Transverse colon (tissue), 4 donors: ENCODE results near the gene KNDC1. TPM values are rescaled to one million over a fixed set of nuclear protein-coding genes. Genes with fewer than 3 reads are reported as not detected.
A peak's percentile ranks its signal among the peaks of the same experiment; 100 is the strongest.

Experiments used
- DNase-seq: peaks from one replicate; pipeline ENCODE4 v3.0.0-alpha.2; 2019
- H3K27ac ChIP-seq, 4 donors: fragments of 200-600 bp; sonication (generic); 2 replicates each; pipeline ENCODE4 v1.5.1; 2016 to 2018; ENCODE audit warnings: inconsistent platforms in 4 of 4
- H3K27me3 ChIP-seq: fragments of 200-600 bp; sonication (generic); 2 replicates; pipeline ENCODE4 v1.5.1; 2017; ENCODE audit warnings: inconsistent platforms
- H3K36me3 ChIP-seq, 4 donors: fragments of 200-600 bp; sonication (generic); 2 replicates each; pipeline ENCODE4 v1.5.1; 2017 to 2019; ENCODE audit warnings: inconsistent platforms in 4 of 4
- H3K4me1 ChIP-seq, 4 donors: fragments of 200-600 bp; sonication (generic); 2 replicates each; pipeline ENCODE4 v1.5.1; 2017 to 2020; ENCODE audit warnings: inconsistent platforms in 4 of 4
- H3K4me3 ChIP-seq, 4 donors: fragments of 200-600 bp; sonication (generic); 1 replicate in 1 of 4; 2 replicates in 3 of 4; pipeline versions ENCODE4 v1.5.1 to v1.6.1; 2017 to 2019; ENCODE audit warnings: inconsistent platforms in 4 of 4
- H3K9me3 ChIP-seq, 2 donors: fragments of 200-600 bp; sonication (generic); 2 replicates each; pipeline ENCODE4 v1.5.1; 2017 to 2019; ENCODE audit warnings: inconsistent platforms in 2 of 2
- EP300 ChIP-seq: sonication (generic); formaldehyde crosslinking; IDR thresholded peaks from one replicate; pipeline ENCODE4 v1.6.1; 2017; ENCODE audit warnings: antibody characterized with exemption, low read depth
- POLR2A ChIP-seq: fragments of 450-650 bp; IDR thresholded peaks from one replicate; pipeline ENCODE4 v1.6.1; 2016; ENCODE audit warnings: antibody characterized with exemption, mild to moderate bottlenecking, moderate library complexity
- POLR2AphosphoS5 ChIP-seq, 3 donors: sonication (generic); formaldehyde crosslinking; IDR thresholded peaks; one replicate each; pipeline ENCODE4 v1.6.1; 2016; ENCODE audit warnings: antibody characterized with exemption in 3 of 3
- WGBS, 2 donors: methylation state at CpG; one replicate each; pipeline ENCODE4 v1.1.5; 2018; ENCODE audit warnings: low coverage in 1 of 2; 5-methylcytosine and 5-hydroxymethylcytosine counted together
- in situ Hi-C, 4 donors: fragments of 200-750 bp; cut with MboI; loops; one replicate each; pipeline versions ENCODE4 v1.15.0 to v1.15.1; 2017; ENCODE audit warnings: low sequenced_read_pairs in 3 of 4, low pct_ligation_motif_present in 1 of 4, low pct_unique_long_range_greater_than_20kb in 1 of 4
- intact Hi-C: fragments of 100-400 bp; cut with DNase I; formaldehyde crosslinking; loops from one replicate; pipeline ENCODE4 v1.15.1; 2023; ENCODE audit warnings: low total_unique reads
- total RNA-seq, 4 donors: library from RNA; depleted of rRNA; stranded (reverse); fragments of >200 nt; gene quantifications; one replicate each; pipeline ENCODE4 v1.1.0, GENCODE V29; 2016
- TF ChIP-seq, protein P1 (sequence below), 5 experiments: fragments of 200-600 bp in 3 of 5; fragments of 450-650 bp in 2 of 5; sonication (generic) in 3 of 5; IDR thresholded peaks; 1 replicate in 2 of 5; 2 replicates in 3 of 5; pipeline ENCODE4 v1.5.1; 2016 to 2017; ENCODE audit warnings: antibody characterized with exemption in 5 of 5, inconsistent platforms in 3 of 5, mild to moderate bottlenecking in 2 of 5, moderate library complexity in 1 of 5

The KNDC1 gene
- total RNA-seq, 4 donors from 2014 or later = 0.14 to 1.2 TPM; not detected in 2

DNA sequence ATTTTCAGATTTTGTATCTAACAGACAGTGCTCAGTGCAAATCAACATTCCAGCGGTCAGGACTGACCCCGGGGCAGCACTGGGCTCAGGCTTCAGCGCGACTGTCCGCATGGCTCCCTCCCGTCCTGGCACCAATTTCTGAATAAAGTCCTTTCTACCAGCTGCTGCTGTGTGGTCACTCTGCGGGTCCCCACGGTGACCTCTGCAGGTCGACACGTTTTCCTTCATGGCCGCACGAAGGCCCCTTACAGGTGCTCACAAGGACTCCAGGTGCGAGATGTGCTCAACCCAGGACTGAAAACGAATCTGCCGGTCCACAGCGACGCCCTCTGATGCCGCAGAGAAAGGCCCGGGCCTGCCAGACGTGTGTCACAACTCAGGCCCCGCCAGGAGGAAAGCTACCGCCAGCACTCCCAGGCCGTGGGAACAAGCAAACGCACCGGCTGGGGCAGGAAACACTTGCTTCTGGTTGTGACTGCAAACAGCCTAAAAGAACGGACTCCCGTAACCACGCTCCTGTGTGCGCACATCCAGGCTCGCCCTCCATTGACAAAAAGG is 66.3 kb downstream of the KNDC1 start:
- WGBS, 2 donors = 56 to 91% methylated on average over 5 to 30 of the region's 30 CpGs
- Histone ChIP-seq H3K4me1 (peaks cover 0 to 9% (median 4%) of the 10 kb centered on the region in 4 donors), H3K9me3 (no peaks in the 10 kb centered on the region), H3K36me3 (no peaks in the 10 kb centered on the region), H3K27me3 (peaks cover 54% of the 10 kb centered on the region), H3K4me3 (no peak overlapping the region), H3K27ac (no peak overlapping the region)
- no peak for TF ChIP-seq POLR2A
- TF ChIP-seq, protein P1, sequence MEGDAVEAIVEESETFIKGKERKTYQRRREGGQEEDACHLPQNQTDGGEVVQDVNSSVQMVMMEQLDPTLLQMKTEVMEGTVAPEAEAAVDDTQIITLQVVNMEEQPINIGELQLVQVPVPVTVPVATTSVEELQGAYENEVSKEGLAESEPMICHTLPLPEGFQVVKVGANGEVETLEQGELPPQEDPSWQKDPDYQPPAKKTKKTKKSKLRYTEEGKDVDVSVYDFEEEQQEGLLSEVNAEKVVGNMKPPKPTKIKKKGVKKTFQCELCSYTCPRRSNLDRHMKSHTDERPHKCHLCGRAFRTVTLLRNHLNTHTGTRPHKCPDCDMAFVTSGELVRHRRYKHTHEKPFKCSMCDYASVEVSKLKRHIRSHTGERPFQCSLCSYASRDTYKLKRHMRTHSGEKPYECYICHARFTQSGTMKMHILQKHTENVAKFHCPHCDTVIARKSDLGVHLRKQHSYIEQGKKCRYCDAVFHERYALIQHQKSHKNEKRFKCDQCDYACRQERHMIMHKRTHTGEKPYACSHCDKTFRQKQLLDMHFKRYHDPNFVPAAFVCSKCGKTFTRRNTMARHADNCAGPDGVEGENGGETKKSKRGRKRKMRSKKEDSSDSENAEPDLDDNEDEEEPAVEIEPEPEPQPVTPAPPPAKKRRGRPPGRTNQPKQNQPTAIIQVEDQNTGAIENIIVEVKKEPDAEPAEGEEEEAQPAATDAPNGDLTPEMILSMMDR (IDR thresholded peaks at IDR 0.05) = no peak
- TF ChIP-seq EP300 = no peak
- TF ChIP-seq POLR2AphosphoS5 (IDR thresholded peaks at IDR 0.05) = no peak
- DNase-seq = no peak
- intact Hi-C loops = no loop called here
- in situ Hi-C loops = no loop called here

DNA sequence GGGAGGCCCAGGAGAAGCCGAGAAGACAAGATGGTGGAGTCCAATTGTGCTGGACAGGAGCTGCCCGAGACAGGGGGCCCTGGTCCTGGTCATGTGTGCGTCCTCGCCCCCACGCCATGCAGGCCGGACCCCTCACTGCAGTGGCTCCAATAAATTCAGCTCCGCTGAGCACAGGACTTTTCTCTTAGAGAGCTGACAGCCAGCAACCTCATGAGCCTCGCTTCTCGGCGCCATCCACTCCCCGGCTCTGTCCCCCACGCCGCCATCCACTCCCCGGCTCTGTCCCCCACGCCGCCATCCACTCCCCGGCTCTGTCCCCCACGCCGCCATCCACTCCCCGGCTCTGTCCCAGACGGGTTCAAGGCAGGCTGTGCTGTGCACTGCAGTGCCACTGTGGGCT is 67.2 kb downstream of the KNDC1 start:
- H3K27me3 ChIP-seq = peaks cover 63% of the 10 kb centered on the region

DNA sequence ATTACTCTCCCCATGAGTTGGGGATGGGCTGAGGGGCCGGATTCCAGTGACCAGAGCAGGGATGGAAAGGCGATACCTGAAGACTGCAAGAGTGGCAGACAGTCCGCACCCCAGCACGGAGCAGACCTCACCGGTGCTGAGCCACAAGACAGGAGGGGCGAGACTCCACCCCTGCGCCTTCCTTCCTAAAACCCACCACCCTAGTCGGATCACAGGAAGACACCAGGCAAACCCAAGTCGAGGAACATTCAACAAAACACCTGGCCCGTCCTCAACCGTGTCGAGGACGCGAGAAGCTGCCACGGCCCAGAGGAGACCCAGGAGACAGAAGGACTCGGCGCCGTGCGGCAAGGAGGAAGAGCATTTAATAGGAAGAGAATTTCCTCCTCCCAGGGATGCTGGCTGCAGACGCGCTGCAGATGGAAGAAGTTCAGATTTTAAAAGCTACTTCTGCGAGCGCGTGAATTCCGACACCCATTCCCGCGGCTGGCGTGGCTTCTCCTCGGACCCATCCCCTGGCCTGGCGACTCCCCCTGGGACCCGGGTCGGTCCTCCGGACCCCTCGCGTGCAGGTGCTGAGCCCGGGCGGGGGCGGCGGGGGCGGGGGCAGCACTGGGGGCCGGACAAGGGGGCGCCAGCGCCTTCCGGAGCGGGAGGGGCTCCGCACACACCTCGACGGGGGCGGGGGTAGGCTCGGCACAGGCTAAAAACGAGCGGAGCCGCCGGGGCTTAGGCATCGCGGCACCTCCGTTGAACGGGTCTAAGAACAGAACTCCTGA is 69.4 kb downstream of the KNDC1 start:
- no peak overlapping the region for H3K4me3 ChIP-seq
- peaks cover 85% of the 10 kb centered on the region for H3K27me3 ChIP-seq
- H3K9me3 ChIP-seq = no peaks in the 10 kb centered on the region
- in situ Hi-C loops = no loop called here
- H3K4me1 ChIP-seq = peaks cover 0 to 9% (median 4%) of the 10 kb centered on the region in 4 donors
- no peak for DNase-seq
- H3K27ac ChIP-seq = no peak overlapping the region
- 17 to 24% methylated on average over 10 to 33 of the region's 58 CpGs for WGBS, 2 donors
- intact Hi-C loops = no loop called here
- TF ChIP-seq POLR2A (no peak), EP300 (no peak), POLR2AphosphoS5 (IDR thresholded peaks at IDR 0.05) (no peak)
- TF ChIP-seq, protein P1 (IDR thresholded peaks at IDR 0.05) = no peak
- no peaks in the 10 kb centered on the region for H3K36me3 ChIP-seq

More for the DNA sequence above, 67.2 kb downstream of the KNDC1 start:
- Histone ChIP-seq H3K4me1 (peaks cover 0 to 9% (median 4%) of the 10 kb centered on the region in 4 donors), H3K9me3 (no peaks in the 10 kb centered on the region), H3K4me3 (no peak overlapping the region), H3K27ac (no peak overlapping the region), H3K36me3 (no peaks in the 10 kb centered on the region)
- TF ChIP-seq, protein P1 (IDR thresholded peaks at IDR 0.05) = no peak
- TF ChIP-seq POLR2AphosphoS5 (IDR thresholded peaks at IDR 0.05) (no peak), EP300 (no peak), POLR2A (no peak)
- DNase-seq = no peak
- in situ Hi-C loops (no loop called here), intact Hi-C loops (no loop called here)
- 87% methylated on average over 21 of the region's 21 CpGs; no CpG with 5 or more reads in 1 of the 2 donors for WGBS, 2 donors

DNA sequence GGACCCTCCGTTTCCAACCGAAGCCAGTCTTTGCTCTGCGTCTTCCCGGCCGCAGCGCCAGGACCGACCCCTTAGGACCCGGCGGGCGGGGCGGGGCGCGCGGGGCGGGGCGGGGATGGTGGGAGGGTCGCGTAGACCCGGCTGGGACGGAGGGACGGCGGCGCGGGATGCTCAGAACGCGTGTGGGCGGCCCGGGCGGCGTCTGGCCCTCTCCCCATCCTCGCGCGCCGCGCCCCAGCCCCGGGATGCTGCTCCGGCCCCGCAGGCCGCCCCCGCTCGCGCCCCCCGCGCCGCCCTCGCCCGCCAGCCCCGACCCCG is 70.0 kb downstream of the KNDC1 start, which contains the start of gene UTF1:
Gene UTF1 (plus strand): TSS at position 174 of the 318 bp plus-strand sequence. CDS start 72 bp downstream, at position 246.
- DNase-seq = no peak
- 9% methylated on average over 29 of the region's 49 CpGs; no CpG with 5 or more reads in 1 of the 2 donors for WGBS, 2 donors
- intact Hi-C loops = no loop called here
- H3K4me3 ChIP-seq = peak within 1 kb of the TSS in 1 of 4 donors; percentile 21
- no peak within 1 kb of the TSS for H3K27ac ChIP-seq
- no peaks in the 10 kb centered on the region for H3K9me3 ChIP-seq
- peaks cover 83% of the 10 kb centered on the region for H3K27me3 ChIP-seq
- no peaks in the 10 kb centered on the region for H3K36me3 ChIP-seq
- in situ Hi-C loops = no loop called here
- H3K4me1 ChIP-seq = peaks cover 0 to 9% (median 4%) of the 10 kb centered on the region in 4 donors
- TF ChIP-seq EP300 = no peak
- no peak for TF ChIP-seq POLR2A
